K562 (cell line): ENCODE results near the gene RACK1. TPM values are rescaled to one million over a fixed set of nuclear protein-coding genes. Genes with fewer than 3 reads are reported as not detected.

Experiments
- CREM ChIP-seq: IDR thresholded peaks from 2 replicates; pipeline ENCODE4 v1.6.1; 2014; ENCODE audit warnings: antibody characterized with exemption, low read depth
- ELF1 ChIP-seq: fragments of 200-800 bp; sonication (Bioruptor generic); IDR thresholded peaks from 2 replicates; pipeline ENCODE4 v1.6.1; 2016; ENCODE audit warnings: missing genetic modification characterization, missing compliant biosample characterization
- GABPB1 ChIP-seq: sonication (generic); formaldehyde crosslinking; IDR thresholded peaks from 2 replicates; pipeline ENCODE4 v1.8.0; 2022; ENCODE audit warnings: mild to moderate bottlenecking, missing genetic modification reagents
- HDGF ChIP-seq: fragments of 450-650 bp; IDR thresholded peaks from 2 replicates; pipeline ENCODE4 v1.6.1; 2016
- IFI16 ChIP-seq: fragments of 250-450 bp; sonication (Bioruptor Pico); IDR thresholded peaks from 2 replicates; pipeline ENCODE4 v2.1.2; 2022; ENCODE audit warnings: mild to moderate bottlenecking, inconsistent platforms
- JUN ChIP-seq, 2 experiments: sonication (generic) in 1 of 2; formaldehyde crosslinking in 1 of 2; IDR thresholded peaks; 2 replicates each; pipeline versions ENCODE4 v1.6.1 to v1.8.0; 2012 to 2022; ENCODE audit warnings: borderline replicate concordance in 2 of 2, mild to moderate bottlenecking in 2 of 2, improper control_type of control experiment in 1 of 2, low read depth in 1 of 2, low read length in 1 of 2, missing genetic modification reagents in 1 of 2
- NUFIP1 ChIP-seq: fragments of 450-650 bp; IDR thresholded peaks from 2 replicates; pipeline ENCODE4 v1.6.1; 2018; ENCODE audit not compliant: partially characterized antibody
- POLR2AphosphoS5 ChIP-seq: IDR thresholded peaks from 2 replicates; pipeline ENCODE4 v1.6.1; 2011; ENCODE audit warnings: mild to moderate bottlenecking, low read depth, low read length, moderate library complexity; ENCODE audit not compliant: control insufficient read depth, insufficient read depth
- POLR2B ChIP-seq: fragments of 450-650 bp; IDR thresholded peaks from 2 replicates; pipeline ENCODE4 v1.6.1; 2018; ENCODE audit warnings: low read depth; ENCODE audit not compliant: partially characterized antibody
- RBM39 ChIP-seq: fragments of 200-400 bp; formaldehyde crosslinking; optimal IDR thresholded peaks from 2 replicates; pipeline ENCODE3; 2018; ENCODE audit warnings: low read depth, low read length
- RFX1 ChIP-seq: fragments of 450-650 bp; IDR thresholded peaks from 2 replicates; pipeline ENCODE4 v1.6.1; 2016; ENCODE audit warnings: mild to moderate bottlenecking, moderate library complexity
- SAP30 ChIP-seq: fragments of 200-600 bp; sonication (generic); IDR thresholded peaks from 2 replicates; pipeline ENCODE4 v1.6.1; 2012; ENCODE audit warnings: borderline replicate concordance, low read depth, mild to moderate bottlenecking, moderate library complexity, low read length, control low read depth, inconsistent platforms; ENCODE audit not compliant: insufficient read depth, poor library complexity, severe bottlenecking
- SOX6 ChIP-seq: fragments of 450-650 bp; IDR thresholded peaks from 2 replicates; pipeline ENCODE4 v1.6.1; 2014; ENCODE audit warnings: mild to moderate bottlenecking
- XRCC3 ChIP-seq: fragments of 450-650 bp; IDR thresholded peaks from 2 replicates; pipeline ENCODE4 v1.6.1; 2017; ENCODE audit warnings: mild to moderate bottlenecking, moderate library complexity
- ZNF263 ChIP-seq: sonication (generic); formaldehyde crosslinking; IDR thresholded peaks from 2 replicates; pipeline ENCODE4 v1.8.0; 2022; ENCODE audit warnings: mild to moderate bottlenecking, missing genetic modification reagents, borderline replicate concordance
- polyA plus RNA-seq, 8 experiments: library from polyadenylated mRNA; depleted of rRNA in 4 of 8; stranded (reverse) in 5 of 8; unstranded in 3 of 8; fragments of >200 nt; fragmentation: Nextera tagmentation in 2 of 8; fragmentation: Illumina TruSeq in 1 of 8; extraction: Ambion mirVana in 2 of 8; extraction: Trizol in 1 of 8; gene quantifications; 2 replicates each; pipeline versions ENCODE4 v1.2.1 to v1.2.3, GENCODE V29; 2011 to 2014; ENCODE audit warnings: inconsistent platforms in 1 of 8, missing spikeins in 1 of 8
- total RNA-seq, 7 experiments: library from RNA; depleted of rRNA in 6 of 7; stranded (reverse); fragments of >200 nt in 6 of 7; fragmentation: Illumina TruSeq in 2 of 7; extraction: Trizol in 2 of 7; gene quantifications; 2 replicates each; pipeline versions ENCODE4 v1.2.1 to v1.2.3, GENCODE V29; 2011 to 2021; ENCODE audit warnings: low replicate concordance in 1 of 7
- TF ChIP-seq, protein P1 (sequence below): fragments of 450-650 bp; IDR thresholded peaks from one replicate; pipeline ENCODE4 v1.6.1; 2018; ENCODE audit warnings: mild to moderate bottlenecking, moderate library complexity; ENCODE audit not compliant: partially characterized antibody
- TF ChIP-seq, protein P2 (sequence below): fragments of 450-650 bp; IDR thresholded peaks from 2 replicates; pipeline ENCODE4 v1.6.1; 2017; ENCODE audit warnings: antibody characterized with exemption, mild to moderate bottlenecking
- TF ChIP-seq, protein P3 (sequence below): fragments of 450-650 bp; formaldehyde crosslinking; IDR thresholded peaks from 2 replicates; pipeline ENCODE4 v1.4.0; 2020; ENCODE audit warnings: mild to moderate bottlenecking, moderate library complexity
- TF ChIP-seq, protein P4 (sequence below): fragments of 450-650 bp; formaldehyde crosslinking; IDR thresholded peaks from 2 replicates; pipeline ENCODE4 v1.4.0; 2022; ENCODE audit warnings: missing genetic modification characterization

RACK1 gene
- total and polyA plus RNA-seq, 9 of the 15 experiments (the other 6 are each of a cell fraction or from before 2014, with no cell fraction given): 2,303 to 5,311 (median 3,833) TPM

DNA sequence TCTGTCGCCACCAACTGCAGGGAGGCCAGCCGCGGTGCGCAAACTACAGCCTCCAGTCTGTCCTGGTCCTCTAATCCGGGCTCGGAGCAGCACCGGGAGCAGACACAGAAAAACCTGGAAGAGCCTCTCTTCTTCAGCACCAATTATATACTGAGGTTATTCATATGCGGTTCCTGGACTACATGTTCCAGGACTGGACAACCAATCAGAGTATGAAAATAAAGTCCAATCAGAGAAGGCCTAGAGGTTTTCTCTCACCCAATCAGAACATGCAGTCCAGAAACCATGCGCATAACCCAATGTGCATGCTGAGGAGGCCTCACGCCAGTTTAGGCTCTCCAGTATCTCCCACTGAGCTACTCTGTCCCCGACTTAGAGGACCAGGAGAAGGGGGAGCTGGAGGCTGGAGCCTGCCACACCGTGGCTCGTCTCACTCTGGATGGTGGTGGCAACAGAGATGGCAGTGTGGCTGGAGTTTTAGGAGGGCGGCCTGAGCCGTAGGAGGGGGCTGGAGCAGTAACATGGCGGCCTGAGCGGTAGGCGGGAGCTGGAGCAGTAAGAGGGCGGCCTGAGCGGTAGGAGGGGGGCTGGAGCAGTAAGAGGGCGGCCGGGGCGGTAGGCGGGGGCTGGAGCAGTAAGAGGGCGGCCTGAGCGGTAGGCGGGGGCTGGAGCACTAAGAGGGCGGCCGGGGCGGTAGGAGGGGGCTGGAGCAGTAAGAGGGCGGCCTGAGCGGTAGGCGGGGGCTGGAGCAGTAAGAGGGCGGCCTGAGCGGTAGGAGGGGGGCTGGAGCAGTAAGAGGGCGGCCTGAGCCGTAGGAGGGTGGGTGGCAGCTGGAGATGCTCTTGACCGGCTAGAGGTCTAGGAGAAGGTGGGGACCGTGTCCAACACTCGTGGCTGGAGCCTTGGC lies 37.6 kb upstream of the RACK1 start (continued):
- TF ChIP-seq JUN (IDR thresholded peaks at IDR 0.05; ENCODE audit: borderline replicate concordance, low read depth, low read length): no peak
- TF ChIP-seq JUN (CRISPR knock-in tag; IDR thresholded peaks at IDR 0.05; ENCODE audit: borderline replicate concordance): no peak
- no peak for TF ChIP-seq HDGF
- peak; percentile 18; the same call in 1 of the 2 replicates for TF ChIP-seq CREM
- no peak for TF ChIP-seq IFI16 (CRISPR knock-in tag)
- TF ChIP-seq, protein P1, sequence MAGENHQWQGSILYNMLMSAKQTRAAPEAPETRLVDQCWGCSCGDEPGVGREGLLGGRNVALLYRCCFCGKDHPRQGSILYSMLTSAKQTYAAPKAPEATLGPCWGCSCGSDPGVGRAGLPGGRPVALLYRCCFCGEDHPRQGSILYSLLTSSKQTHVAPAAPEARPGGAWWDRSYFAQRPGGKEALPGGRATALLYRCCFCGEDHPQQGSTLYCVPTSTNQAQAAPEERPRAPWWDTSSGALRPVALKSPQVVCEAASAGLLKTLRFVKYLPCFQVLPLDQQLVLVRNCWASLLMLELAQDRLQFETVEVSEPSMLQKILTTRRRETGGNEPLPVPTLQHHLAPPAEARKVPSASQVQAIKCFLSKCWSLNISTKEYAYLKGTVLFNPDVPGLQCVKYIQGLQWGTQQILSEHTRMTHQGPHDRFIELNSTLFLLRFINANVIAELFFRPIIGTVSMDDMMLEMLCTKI: no peak
- no peak for TF ChIP-seq RBM39
- TF ChIP-seq POLR2B: peak; percentile 90
- TF ChIP-seq, protein P2, sequence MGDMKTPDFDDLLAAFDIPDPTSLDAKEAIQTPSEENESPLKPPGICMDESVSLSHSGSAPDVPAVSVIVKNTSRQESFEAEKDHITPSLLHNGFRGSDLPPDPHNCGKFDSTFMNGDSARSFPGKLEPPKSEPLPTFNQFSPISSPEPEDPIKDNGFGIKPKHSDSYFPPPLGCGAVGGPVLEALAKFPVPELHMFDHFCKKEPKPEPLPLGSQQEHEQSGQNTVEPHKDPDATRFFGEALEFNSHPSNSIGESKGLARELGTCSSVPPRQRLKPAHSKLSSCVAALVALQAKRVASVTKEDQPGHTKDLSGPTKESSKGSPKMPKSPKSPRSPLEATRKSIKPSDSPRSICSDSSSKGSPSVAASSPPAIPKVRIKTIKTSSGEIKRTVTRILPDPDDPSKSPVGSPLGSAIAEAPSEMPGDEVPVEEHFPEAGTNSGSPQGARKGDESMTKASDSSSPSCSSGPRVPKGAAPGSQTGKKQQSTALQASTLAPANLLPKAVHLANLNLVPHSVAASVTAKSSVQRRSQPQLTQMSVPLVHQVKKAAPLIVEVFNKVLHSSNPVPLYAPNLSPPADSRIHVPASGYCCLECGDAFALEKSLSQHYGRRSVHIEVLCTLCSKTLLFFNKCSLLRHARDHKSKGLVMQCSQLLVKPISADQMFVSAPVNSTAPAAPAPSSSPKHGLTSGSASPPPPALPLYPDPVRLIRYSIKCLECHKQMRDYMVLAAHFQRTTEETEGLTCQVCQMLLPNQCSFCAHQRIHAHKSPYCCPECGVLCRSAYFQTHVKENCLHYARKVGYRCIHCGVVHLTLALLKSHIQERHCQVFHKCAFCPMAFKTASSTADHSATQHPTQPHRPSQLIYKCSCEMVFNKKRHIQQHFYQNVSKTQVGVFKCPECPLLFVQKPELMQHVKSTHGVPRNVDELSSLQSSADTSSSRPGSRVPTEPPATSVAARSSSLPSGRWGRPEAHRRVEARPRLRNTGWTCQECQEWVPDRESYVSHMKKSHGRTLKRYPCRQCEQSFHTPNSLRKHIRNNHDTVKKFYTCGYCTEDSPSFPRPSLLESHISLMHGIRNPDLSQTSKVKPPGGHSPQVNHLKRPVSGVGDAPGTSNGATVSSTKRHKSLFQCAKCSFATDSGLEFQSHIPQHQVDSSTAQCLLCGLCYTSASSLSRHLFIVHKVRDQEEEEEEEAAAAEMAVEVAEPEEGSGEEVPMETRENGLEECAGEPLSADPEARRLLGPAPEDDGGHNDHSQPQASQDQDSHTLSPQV: peak; percentile 52; the same call in 1 of the 2 replicates
- peak; percentile 87 for TF ChIP-seq POLR2AphosphoS5
- TF ChIP-seq, protein P3, sequence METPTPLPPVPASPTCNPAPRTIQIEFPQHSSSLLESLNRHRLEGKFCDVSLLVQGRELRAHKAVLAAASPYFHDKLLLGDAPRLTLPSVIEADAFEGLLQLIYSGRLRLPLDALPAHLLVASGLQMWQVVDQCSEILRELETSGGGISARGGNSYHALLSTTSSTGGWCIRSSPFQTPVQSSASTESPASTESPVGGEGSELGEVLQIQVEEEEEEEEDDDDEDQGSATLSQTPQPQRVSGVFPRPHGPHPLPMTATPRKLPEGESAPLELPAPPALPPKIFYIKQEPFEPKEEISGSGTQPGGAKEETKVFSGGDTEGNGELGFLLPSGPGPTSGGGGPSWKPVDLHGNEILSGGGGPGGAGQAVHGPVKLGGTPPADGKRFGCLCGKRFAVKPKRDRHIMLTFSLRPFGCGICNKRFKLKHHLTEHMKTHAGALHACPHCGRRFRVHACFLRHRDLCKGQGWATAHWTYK (CRISPR knock-in tag): no peak; the same call in 1 of the 2 replicates
- TF ChIP-seq NUFIP1: no peak
- TF ChIP-seq, protein P4, sequence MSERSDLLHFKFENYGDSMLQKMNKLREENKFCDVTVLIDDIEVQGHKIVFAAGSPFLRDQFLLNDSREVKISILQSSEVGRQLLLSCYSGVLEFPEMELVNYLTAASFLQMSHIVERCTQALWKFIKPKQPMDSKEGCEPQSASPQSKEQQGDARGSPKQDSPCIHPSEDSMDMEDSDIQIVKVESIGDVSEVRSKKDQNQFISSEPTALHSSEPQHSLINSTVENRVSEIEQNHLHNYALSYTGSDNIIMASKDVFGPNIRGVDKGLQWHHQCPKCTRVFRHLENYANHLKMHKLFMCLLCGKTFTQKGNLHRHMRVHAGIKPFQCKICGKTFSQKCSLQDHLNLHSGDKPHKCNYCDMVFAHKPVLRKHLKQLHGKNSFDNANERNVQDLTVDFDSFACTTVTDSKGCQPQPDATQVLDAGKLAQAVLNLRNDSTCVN (CRISPR knock-in tag): 0 out of 2 replicates have a peak, but pooled peaks have one; percentile 80
- no peak for TF ChIP-seq GABPB1 (CRISPR knock-in tag)
- TF ChIP-seq SAP30: peak; percentile 57
- TF ChIP-seq SOX6: no peak
- TF ChIP-seq XRCC3: no peak
- TF ChIP-seq ZNF263 (CRISPR knock-in tag): peak; percentile 69; the same call in 1 of the 2 replicates
- no peak for TF ChIP-seq RFX1
- 0 out of 2 replicates have a peak, but pooled peaks have one; percentile 32 for TF ChIP-seq ELF1 (tag)
